Liver (tissue), 9 donors: ENCODE measurements around the gene NDUFA3. TPM values are rescaled to one million over a fixed set of nuclear protein-coding genes. Genes with fewer than 3 reads are reported as not detected.

Experiments used
- DNase-seq: peaks from one replicate; pipeline ENCODE4 v3.0.0-alpha.2; 2017; ENCODE audit warnings: low spot score
- H3K27ac ChIP-seq, 2 donors: one replicate each; pipeline ENCODE4 v1.7.0; 2013; ENCODE audit warnings: inconsistent platforms in 2 of 2, low read length in 2 of 2, control low read depth in 1 of 2, low read depth in 1 of 2, mild to moderate bottlenecking in 1 of 2
- H3K27me3 ChIP-seq, 4 donors: one replicate each; pipeline versions ENCODE4 v1.6.1 to v1.7.0; 2013; ENCODE audit warnings: low read length in 3 of 4, inconsistent platforms in 1 of 4, mild to moderate bottlenecking in 1 of 4, moderate library complexity in 1 of 4; ENCODE audit not compliant: control insufficient read depth in 4 of 4, insufficient read depth in 4 of 4
- H3K36me3 ChIP-seq, 4 donors: one replicate each; pipeline versions ENCODE4 v1.6.1 to v1.7.0; 2013; ENCODE audit warnings: low read length in 3 of 4, mild to moderate bottlenecking in 3 of 4, low read depth in 1 of 4, moderate library complexity in 1 of 4; ENCODE audit not compliant: control insufficient read depth in 4 of 4, insufficient read depth in 3 of 4
- H3K4me1 ChIP-seq, 4 donors: one replicate each; pipeline versions ENCODE4 v1.6.1 to v1.7.0; 2013; ENCODE audit warnings: low read length in 3 of 4, mild to moderate bottlenecking in 3 of 4, moderate library complexity in 1 of 4; ENCODE audit not compliant: control insufficient read depth in 4 of 4, insufficient read depth in 4 of 4
- H3K4me3 ChIP-seq, 3 donors: one replicate each; pipeline versions ENCODE4 v1.6.1 to v1.7.0; 2013; ENCODE audit warnings: low read length in 3 of 3, control low read depth in 1 of 3, low read depth in 1 of 3, mild to moderate bottlenecking in 1 of 3
- H3K9ac ChIP-seq, 2 donors: one replicate each; pipeline ENCODE4 v1.7.0; 2013; ENCODE audit warnings: low read length in 2 of 2, mild to moderate bottlenecking in 2 of 2, moderate library complexity in 2 of 2, control low read depth in 1 of 2, low read depth in 1 of 2
- H3K9me3 ChIP-seq, 4 donors: one replicate each; pipeline versions ENCODE4 v1.6.1 to v1.7.0; 2013; ENCODE audit warnings: low read length in 3 of 4; ENCODE audit not compliant: control insufficient read depth in 4 of 4
- EGR1 ChIP-seq, 2 donors: IDR thresholded peaks; 2 replicates each; pipeline ENCODE4 v1.6.1; 2016 to 2018; ENCODE audit warnings: antibody characterized with exemption in 2 of 2, low read depth in 2 of 2
- FOXA1 ChIP-seq: IDR thresholded peaks from 2 replicates; pipeline ENCODE4 v1.6.1; 2016; ENCODE audit warnings: antibody characterized with exemption
- FOXA2 ChIP-seq: IDR thresholded peaks from 2 replicates; pipeline ENCODE4 v1.6.1; 2016; ENCODE audit warnings: antibody characterized with exemption
- GABPA ChIP-seq, 2 donors: IDR thresholded peaks in 1 of 2; conservative IDR thresholded peaks in 1 of 2; 2 replicates each; pipeline ENCODE4 v1.6.1; 2016; ENCODE audit warnings: antibody characterized with exemption in 2 of 2, mild to moderate bottlenecking in 1 of 2, moderate library complexity in 1 of 2
- HNF4A ChIP-seq, 2 donors: conservative IDR thresholded peaks; 2 replicates each; pipeline ENCODE4 v1.6.1; 2016; ENCODE audit warnings: antibody characterized with exemption in 2 of 2, mild to moderate bottlenecking in 2 of 2
- HNF4G ChIP-seq: IDR thresholded peaks from 2 replicates; pipeline ENCODE4 v1.6.1; 2016; ENCODE audit warnings: antibody characterized with exemption
- JUND ChIP-seq, 2 donors: IDR thresholded peaks; 2 replicates each; pipeline ENCODE4 v1.6.1; 2016; ENCODE audit warnings: antibody characterized with exemption in 2 of 2
- NR2F2 ChIP-seq: IDR thresholded peaks from 2 replicates; pipeline ENCODE4 v1.6.1; 2016; ENCODE audit warnings: antibody characterized with exemption
- RAD21 ChIP-seq, 2 donors: IDR thresholded peaks; 2 replicates each; pipeline ENCODE4 v1.6.1; 2016; ENCODE audit warnings: antibody characterized with exemption in 2 of 2, mild to moderate bottlenecking in 2 of 2
- RXRA ChIP-seq, 2 donors: IDR thresholded peaks; 2 replicates each; pipeline ENCODE4 v1.6.1; 2017 to 2018; ENCODE audit warnings: antibody characterized with exemption in 2 of 2, mild to moderate bottlenecking in 1 of 2
- SP1 ChIP-seq: IDR thresholded peaks from 2 replicates; pipeline ENCODE4 v1.6.1; 2018; ENCODE audit warnings: antibody characterized with exemption, mild to moderate bottlenecking
- TAF1 ChIP-seq: conservative IDR thresholded peaks from 2 replicates; pipeline ENCODE4 v1.6.1; 2016; ENCODE audit warnings: antibody characterized with exemption, mild to moderate bottlenecking
- YY1 ChIP-seq: IDR thresholded peaks from 2 replicates; pipeline ENCODE4 v1.6.1; 2016; ENCODE audit warnings: antibody characterized with exemption, mild to moderate bottlenecking
- WGBS: extraction: QIAGEN DNeasy Blood & Tissue Kit; methylation state at CpG from one replicate; pipeline ENCODE4 v1.1.7; 2013; 5-methylcytosine and 5-hydroxymethylcytosine counted together
- polyA plus RNA-seq, 2 donors: library from polyadenylated mRNA; stranded (reverse) in 1 of 2; unstranded in 1 of 2; fragments of 200-250 nt in 1 of 2; fragments of >200 nt in 1 of 2; fragmentation: Nextera tagmentation in 1 of 2; extraction: Ambion mirVana in 1 of 2; gene quantifications; one replicate each; pipeline versions ENCODE4 v1.2.1 to v1.2.3, GENCODE V29; 2013 to 2015
- total RNA-seq, 2 donors: library from RNA; depleted of rRNA; stranded (reverse); fragments of >200 nt; gene quantifications; one replicate each; pipeline ENCODE4 v1.2.3, GENCODE V29; 2014
- TF ChIP-seq, protein P1 (sequence below): IDR thresholded peaks from 2 replicates; pipeline ENCODE4 v1.6.1; 2016; ENCODE audit warnings: antibody characterized with exemption
- TF ChIP-seq, protein P2 (sequence below): IDR thresholded peaks from 2 replicates; pipeline ENCODE4 v1.6.1; 2016; ENCODE audit warnings: antibody characterized with exemption
- TF ChIP-seq, protein P3 (sequence below): IDR thresholded peaks from 2 replicates; pipeline ENCODE4 v1.6.1; 2016; ENCODE audit warnings: antibody characterized with exemption
- TF ChIP-seq, protein P4 (sequence below): fragments of 150-350 bp; IDR thresholded peaks from 2 replicates; pipeline ENCODE4 v1.5.1; 2017; ENCODE audit warnings: improper control_type of control experiment, low read depth, low read length; ENCODE audit not compliant: missing input control
- TF ChIP-seq, protein P5 (sequence below): IDR thresholded peaks from 2 replicates; pipeline ENCODE4 v1.6.1; 2016; ENCODE audit warnings: antibody characterized with exemption, mild to moderate bottlenecking
- donor health status: healthy.
- donor health status: healthy.
- donor health status: healthy.
- donor health status: healthy.
- donor health status: healthy.

Gene NDUFA3
- total and polyA plus RNA-seq, 4 donors: 5.9 to 343 (median 68.5) TPM

DNA sequence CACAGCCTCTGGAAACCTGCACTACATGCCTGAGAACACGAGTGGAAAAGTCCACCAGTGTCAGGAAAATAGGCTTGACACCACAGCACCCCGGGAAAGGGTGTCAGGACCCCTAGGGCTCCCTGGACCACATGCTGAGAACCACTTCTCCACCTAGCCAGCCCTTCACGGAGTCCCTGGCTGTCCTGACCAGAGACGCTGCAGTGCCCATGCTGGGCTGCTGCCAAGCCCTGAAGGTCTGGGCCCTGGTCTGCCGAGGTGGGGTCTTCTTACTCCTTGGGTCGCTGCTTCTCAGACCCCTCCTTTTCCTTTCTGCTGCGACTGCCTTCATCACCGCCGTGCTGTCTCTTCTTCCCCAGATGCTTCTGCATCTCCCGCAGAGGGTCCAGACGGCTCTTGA lies 53.8 kb downstream of the NDUFA3 start:
- no peak overlapping the region for H3K4me3 ChIP-seq
- no peaks in the 10 kb centered on the region for H3K9me3 ChIP-seq
- no peak overlapping the region for H3K9ac ChIP-seq
- H3K27me3 ChIP-seq: no peaks in the 10 kb centered on the region
- no peak for DNase-seq
- TF ChIP-seq TAF1 (no peak), HNF4G (no peak), HNF4A (conservative IDR thresholded peaks at IDR 0.05) (no peak), FOXA2 (no peak), RAD21 (IDR thresholded peaks at IDR 0.05) (no peak), NR2F2 (no peak), SP1 (no peak), RXRA (IDR thresholded peaks at IDR 0.05) (no peak), JUND (IDR thresholded peaks at IDR 0.05) (no peak), EGR1 (IDR thresholded peaks at IDR 0.05; ENCODE audit: low read depth in 2 of 2) (no peak), YY1 (no peak), FOXA1 (no peak), GABPA (IDR thresholded peaks at IDR 0.05 in 1 of 2, conservative IDR thresholded peaks at IDR 0.05 in 1 of 2) (no peak)
- TF ChIP-seq, protein P1, sequence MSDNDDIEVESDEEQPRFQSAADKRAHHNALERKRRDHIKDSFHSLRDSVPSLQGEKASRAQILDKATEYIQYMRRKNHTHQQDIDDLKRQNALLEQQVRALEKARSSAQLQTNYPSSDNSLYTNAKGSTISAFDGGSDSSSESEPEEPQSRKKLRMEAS: no peak
- TF ChIP-seq, protein P2, sequence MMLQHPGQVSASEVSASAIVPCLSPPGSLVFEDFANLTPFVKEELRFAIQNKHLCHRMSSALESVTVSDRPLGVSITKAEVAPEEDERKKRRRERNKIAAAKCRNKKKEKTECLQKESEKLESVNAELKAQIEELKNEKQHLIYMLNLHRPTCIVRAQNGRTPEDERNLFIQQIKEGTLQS: no peak
- TF ChIP-seq, protein P3, sequence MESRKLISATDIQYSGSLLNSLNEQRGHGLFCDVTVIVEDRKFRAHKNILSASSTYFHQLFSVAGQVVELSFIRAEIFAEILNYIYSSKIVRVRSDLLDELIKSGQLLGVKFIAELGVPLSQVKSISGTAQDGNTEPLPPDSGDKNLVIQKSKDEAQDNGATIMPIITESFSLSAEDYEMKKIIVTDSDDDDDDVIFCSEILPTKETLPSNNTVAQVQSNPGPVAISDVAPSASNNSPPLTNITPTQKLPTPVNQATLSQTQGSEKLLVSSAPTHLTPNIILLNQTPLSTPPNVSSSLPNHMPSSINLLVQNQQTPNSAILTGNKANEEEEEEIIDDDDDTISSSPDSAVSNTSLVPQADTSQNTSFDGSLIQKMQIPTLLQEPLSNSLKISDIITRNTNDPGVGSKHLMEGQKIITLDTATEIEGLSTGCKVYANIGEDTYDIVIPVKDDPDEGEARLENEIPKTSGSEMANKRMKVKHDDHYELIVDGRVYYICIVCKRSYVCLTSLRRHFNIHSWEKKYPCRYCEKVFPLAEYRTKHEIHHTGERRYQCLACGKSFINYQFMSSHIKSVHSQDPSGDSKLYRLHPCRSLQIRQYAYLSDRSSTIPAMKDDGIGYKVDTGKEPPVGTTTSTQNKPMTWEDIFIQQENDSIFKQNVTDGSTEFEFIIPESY: no peak
- TF ChIP-seq, protein P4, sequence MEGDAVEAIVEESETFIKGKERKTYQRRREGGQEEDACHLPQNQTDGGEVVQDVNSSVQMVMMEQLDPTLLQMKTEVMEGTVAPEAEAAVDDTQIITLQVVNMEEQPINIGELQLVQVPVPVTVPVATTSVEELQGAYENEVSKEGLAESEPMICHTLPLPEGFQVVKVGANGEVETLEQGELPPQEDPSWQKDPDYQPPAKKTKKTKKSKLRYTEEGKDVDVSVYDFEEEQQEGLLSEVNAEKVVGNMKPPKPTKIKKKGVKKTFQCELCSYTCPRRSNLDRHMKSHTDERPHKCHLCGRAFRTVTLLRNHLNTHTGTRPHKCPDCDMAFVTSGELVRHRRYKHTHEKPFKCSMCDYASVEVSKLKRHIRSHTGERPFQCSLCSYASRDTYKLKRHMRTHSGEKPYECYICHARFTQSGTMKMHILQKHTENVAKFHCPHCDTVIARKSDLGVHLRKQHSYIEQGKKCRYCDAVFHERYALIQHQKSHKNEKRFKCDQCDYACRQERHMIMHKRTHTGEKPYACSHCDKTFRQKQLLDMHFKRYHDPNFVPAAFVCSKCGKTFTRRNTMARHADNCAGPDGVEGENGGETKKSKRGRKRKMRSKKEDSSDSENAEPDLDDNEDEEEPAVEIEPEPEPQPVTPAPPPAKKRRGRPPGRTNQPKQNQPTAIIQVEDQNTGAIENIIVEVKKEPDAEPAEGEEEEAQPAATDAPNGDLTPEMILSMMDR: no peak
- TF ChIP-seq, protein P5, sequence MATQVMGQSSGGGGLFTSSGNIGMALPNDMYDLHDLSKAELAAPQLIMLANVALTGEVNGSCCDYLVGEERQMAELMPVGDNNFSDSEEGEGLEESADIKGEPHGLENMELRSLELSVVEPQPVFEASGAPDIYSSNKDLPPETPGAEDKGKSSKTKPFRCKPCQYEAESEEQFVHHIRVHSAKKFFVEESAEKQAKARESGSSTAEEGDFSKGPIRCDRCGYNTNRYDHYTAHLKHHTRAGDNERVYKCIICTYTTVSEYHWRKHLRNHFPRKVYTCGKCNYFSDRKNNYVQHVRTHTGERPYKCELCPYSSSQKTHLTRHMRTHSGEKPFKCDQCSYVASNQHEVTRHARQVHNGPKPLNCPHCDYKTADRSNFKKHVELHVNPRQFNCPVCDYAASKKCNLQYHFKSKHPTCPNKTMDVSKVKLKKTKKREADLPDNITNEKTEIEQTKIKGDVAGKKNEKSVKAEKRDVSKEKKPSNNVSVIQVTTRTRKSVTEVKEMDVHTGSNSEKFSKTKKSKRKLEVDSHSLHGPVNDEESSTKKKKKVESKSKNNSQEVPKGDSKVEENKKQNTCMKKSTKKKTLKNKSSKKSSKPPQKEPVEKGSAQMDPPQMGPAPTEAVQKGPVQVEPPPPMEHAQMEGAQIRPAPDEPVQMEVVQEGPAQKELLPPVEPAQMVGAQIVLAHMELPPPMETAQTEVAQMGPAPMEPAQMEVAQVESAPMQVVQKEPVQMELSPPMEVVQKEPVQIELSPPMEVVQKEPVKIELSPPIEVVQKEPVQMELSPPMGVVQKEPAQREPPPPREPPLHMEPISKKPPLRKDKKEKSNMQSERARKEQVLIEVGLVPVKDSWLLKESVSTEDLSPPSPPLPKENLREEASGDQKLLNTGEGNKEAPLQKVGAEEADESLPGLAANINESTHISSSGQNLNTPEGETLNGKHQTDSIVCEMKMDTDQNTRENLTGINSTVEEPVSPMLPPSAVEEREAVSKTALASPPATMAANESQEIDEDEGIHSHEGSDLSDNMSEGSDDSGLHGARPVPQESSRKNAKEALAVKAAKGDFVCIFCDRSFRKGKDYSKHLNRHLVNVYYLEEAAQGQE: no peak
- H3K4me1 ChIP-seq: peaks cover 0 to 25% (median 22%) of the 10 kb centered on the region in 4 donors
- no peak overlapping the region for H3K27ac ChIP-seq
- 89% methylated on average over 11 of the region's 11 CpGs for WGBS
- H3K36me3 ChIP-seq: peaks cover 34 to 62% (median 42%) of the 10 kb centered on the region in 4 donors
